HG03520 (cell line): Measurements from ENCODE around the gene EHD4.
A peak's percentile ranks its signal among the peaks of the same experiment; 100 is the strongest.

Source experiments
- ATAC-seq: cut with Tn5 transposase; IDR thresholded peaks from one replicate; pipeline ENCODE4 v1.9.1; 2021; ENCODE audit warnings: mild to moderate bottlenecking, moderate library complexity; ENCODE audit not compliant: unreplicated experiment

EHD4 gene

GRCh38 chr15:41981371-41982132, 9.2 kb upstream of the EHD4 start:
- ATAC-seq, result no peak

- no peak for ATAC-seq
Measured at GRCh38 chr15:41980654-41981323, 8.4 kb upstream of the EHD4 start.

GRCh38 chr15:41979493-41980266, 7.3 kb upstream of the EHD4 start:
- ATAC-seq, result no peak

DNA sequence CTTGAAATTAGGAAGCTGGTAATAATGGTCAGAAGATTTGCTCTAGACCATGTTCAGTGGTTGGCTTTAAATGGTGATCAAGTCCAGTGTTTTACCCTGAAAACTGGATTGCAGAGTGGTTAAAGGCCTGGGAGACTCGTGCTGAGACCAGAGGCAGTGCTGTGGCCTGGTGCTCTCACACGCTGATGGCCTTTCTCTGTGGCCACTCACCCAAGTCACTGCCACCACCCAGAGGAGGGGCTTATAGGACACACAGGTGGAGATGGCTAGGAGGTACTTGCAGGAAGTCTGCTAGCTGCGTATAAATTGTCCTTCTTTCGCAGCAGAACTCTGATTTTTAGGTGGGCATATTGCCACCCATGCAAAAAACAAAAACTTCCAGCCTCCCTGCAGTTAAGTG, 6.2 kb upstream of the EHD4 start:
- no peak for ATAC-seq

DNA sequence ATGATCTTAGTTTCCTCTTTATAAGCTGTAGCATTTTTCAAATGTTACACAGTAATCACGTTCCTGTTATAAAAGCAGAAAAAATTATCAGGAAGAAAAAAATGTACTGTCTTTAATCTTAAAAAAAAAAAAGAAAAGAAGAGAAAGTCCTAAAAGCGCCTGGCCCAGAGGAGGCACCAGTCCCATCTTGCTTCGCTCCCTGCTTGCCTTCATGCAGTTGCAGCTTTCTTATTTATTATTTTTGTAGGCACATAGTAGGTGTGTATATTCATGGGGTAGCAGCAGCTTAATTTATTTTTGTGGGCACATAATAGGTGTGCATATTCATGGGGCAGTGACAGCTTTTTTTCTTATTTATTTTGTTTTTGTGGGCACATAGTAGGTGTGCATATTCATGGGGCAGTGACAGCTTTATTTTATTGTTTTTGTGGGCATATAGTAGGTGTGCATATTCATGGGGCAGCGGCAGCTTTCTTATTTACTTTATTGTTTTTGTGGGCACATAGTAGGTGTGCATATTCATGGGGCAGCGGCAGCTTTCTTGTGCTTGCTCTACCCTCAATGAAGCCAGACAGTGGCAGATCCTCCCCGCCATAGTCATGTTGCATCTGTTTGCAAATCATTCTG, 5.5 kb upstream of the EHD4 start:
- ATAC-seq, result no peak

GRCh38 chr15:41975669-41976068, 3.3 kb upstream of the EHD4 start:
- ATAC-seq, result no peak

DNA sequence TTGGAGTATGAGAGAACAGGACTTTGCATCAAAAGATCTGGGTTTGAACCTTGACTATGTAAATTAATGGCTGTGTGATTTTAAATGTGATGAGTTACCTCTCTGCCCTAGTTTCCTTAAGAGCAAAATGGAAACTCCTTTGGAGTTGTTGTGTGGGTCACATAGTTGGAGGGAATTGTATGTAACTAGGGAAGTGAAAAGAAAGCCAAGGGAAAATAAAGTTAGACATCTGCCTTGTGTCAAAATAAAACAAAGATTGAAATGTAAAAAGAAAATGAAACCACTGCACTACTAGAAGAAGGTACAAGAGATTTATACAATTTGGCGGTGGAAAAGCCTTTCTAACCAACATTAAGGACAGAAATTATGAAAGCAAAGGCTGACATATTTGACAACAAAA, 1.7 kb upstream of the EHD4 start:
- no peak for ATAC-seq

DNA sequence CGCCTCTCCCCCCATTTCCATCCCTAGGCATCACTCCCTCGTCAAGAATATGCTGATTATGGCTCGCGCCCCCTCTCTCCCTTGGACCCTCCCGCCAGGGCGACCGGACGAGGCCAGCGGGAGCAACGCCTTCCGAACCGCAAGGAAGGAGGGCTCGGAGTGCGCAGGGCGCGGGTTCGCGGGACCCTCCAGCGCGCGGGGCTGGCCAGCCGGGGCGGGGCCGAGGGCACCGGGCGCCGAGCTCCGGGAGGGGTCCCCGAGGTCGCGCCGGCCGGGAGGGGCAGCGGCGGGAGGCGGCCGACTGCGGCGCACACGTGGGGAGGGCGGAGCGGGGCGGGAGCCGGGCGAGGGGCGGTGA, 483 bp downstream of the EHD4 start:
- ATAC-seq, result peak; percentile 6

DNA sequence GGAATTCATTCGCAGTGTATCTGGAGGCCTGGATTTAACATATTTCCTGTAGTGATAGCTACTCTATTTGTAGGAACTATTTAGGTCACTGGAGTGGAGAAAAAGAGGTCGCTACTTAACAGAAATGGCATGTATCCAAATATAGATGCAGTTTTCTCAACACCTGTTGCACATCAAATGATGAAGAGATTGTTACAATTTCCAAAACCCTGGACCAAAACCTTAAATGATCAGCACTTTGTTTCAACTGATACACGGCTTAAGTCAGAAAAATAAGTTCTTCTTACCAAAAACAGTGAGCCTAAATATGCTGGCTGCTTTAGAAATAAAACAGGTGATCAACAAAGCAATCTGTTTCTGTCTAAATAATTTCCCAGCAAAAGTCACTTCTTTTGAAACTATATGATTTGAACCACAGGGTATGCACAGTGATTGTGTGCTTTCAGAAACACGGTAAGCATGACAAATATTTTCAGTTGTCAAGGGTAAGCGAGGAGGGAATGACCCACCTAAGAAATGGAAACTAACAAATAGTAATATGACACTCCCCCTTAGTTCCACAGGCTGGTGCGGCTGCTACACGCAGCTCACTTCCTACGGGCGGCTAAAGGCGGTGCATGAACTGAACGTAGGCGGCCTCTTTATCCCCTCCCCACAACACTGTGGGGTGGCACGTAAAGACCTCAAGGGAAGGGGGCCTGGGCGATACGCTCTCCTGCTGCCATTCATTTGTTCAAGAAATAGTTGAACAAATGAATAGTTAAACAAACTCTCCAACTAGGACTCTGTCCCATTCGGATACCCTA, 1.1 kb downstream of the EHD4 start:
- ATAC-seq, result peak; percentile 45

- ATAC-seq, result no peak
Measured at GRCh38 chr15:41970456-41970855, 1.9 kb downstream of the EHD4 start.

GRCh38 chr15:41969851-41970431, 2.4 kb downstream of the EHD4 start:
- no peak for ATAC-seq

- no peak for ATAC-seq
Measured at GRCh38 chr15:41968701-41969100, 3.7 kb downstream of the EHD4 start.

- ATAC-seq, result no peak
Measured at GRCh38 chr15:41967506-41968206, 4.7 kb downstream of the EHD4 start.

DNA sequence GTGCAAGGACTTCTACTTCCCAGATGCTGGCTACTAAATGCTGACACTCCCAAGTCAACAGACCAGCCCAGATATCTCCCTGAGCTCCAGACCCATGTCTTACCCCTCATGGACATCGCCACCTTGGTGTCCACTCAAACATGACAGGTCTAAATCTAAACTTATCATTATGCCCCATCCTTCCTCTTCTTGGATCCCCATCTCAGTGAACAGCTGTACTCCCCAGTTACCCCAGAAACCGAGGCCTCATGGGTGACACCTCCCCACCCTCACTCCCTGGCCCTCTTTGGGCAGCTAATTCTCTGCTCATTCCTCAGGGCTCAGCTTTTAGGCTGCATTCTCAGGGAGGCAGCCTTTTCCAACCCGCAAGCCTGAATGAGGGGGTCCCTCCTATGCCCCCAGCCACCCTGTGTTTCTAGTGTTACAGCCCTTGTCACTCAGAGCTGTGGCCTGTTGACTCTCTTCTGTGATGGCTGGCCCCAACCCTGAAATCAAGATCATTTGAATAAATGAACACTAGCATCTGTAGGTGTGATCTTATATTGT, 5.4 kb downstream of the EHD4 start:
- ATAC-seq, result no peak

- ATAC-seq, result no peak
Measured at GRCh38 chr15:41966414-41966812, 5.9 kb downstream of the EHD4 start.

- no peak for ATAC-seq
Measured at GRCh38 chr15:41965441-41966413, 6.6 kb downstream of the EHD4 start.

DNA sequence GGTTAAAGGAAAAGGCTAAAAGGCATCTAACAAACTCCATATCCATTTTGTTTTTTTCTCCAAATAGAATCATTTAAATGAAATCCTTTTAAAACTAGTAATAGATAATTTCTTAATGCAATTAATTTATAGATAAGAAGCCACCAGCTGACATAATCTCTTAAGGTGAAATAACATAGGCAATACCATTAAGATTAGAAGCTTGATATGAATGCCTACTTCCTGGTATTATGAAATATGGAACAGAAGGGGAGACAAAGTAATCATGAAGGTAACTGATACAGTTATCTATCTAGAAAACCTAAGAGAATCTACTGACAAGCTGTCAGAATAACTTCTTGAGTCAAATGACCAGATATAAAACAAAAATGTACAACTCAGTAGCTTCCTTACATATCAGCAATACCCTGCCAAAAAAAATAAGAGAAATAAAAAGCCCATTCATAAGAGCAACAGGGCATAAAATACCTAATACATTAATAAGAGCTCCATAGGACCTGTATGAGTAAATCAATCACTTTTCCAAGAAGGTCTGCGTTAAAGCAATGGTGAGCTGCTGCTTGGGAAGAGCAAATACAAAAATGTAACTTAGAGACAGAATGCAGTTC, 10.7 kb downstream of the EHD4 start:
- no peak for ATAC-seq

GRCh38 chr15:41961001-41961518, 11.3 kb downstream of the EHD4 start:
- ATAC-seq, result no peak
